Smooth muscle cell (in vitro differentiated cells): ENCODE results near the gene C11orf91. TPM values are rescaled to one million over a fixed set of nuclear protein-coding genes. Genes with fewer than 3 reads are reported as not detected.

ENCODE experiments used
- DNase-seq: peaks from one replicate; lab custom pipeline; 2025; ENCODE audit not compliant: unreplicated experiment; lab: John Stamatoyannopoulos, UW
- H2AFZ ChIP-seq: fragments of 200-600 bp; sonication (generic); 2 replicates; pipeline ENCODE4 v1.6.0; 2016; ENCODE audit warnings: antibody characterized with exemption, low read depth, mild to moderate bottlenecking
- H3F3A ChIP-seq: fragments of 200-600 bp; sonication (generic); 2 replicates; pipeline ENCODE4 v1.6.0; 2017; ENCODE audit warnings: antibody characterized with exemption, low read depth
- H3K27ac ChIP-seq: fragments of 200-600 bp; sonication (generic); 2 replicates; pipeline ENCODE4 v1.5.1; 2016; ENCODE audit warnings: low read depth, mild to moderate bottlenecking
- H3K27me3 ChIP-seq: fragments of 200-600 bp; sonication (generic); 2 replicates; pipeline ENCODE4 v1.6.1; 2016; ENCODE audit warnings: low read depth, mild to moderate bottlenecking
- H3K36me3 ChIP-seq: fragments of 200-600 bp; sonication (generic); 2 replicates; pipeline ENCODE4 v1.5.1; 2016; ENCODE audit warnings: low read depth
- H3K4me1 ChIP-seq: fragments of 200-600 bp; sonication (generic); 2 replicates; pipeline ENCODE4 v1.5.1; 2016; ENCODE audit warnings: low read depth
- H3K4me2 ChIP-seq: fragments of 200-600 bp; sonication (generic); 2 replicates; pipeline ENCODE4 v1.6.0; 2016; ENCODE audit warnings: mild to moderate bottlenecking
- H3K4me3 ChIP-seq: fragments of 200-600 bp; sonication (generic); 2 replicates; pipeline ENCODE4 v1.5.1; 2016; ENCODE audit warnings: mild to moderate bottlenecking
- H3K79me2 ChIP-seq: fragments of 200-600 bp; sonication (generic); 2 replicates; pipeline ENCODE4 v1.6.0; 2016; ENCODE audit warnings: low read depth, mild to moderate bottlenecking
- H3K9ac ChIP-seq: fragments of 200-600 bp; sonication (generic); 2 replicates; pipeline ENCODE4 v1.6.0; 2016; ENCODE audit warnings: low read depth
- H3K9me3 ChIP-seq: fragments of 200-600 bp; sonication (generic); replicated peaks from 2 replicates; pipeline ENCODE4 v1.5.1; 2016; ENCODE audit warnings: low read depth
- H4K20me1 ChIP-seq: fragments of 200-600 bp; sonication (generic); 2 replicates; pipeline ENCODE4 v1.6.0; 2016; ENCODE audit warnings: low read depth
- CTCF ChIP-seq: fragments of 200-600 bp; sonication (generic); IDR thresholded peaks from 2 replicates; pipeline ENCODE4 v1.5.1; 2017; ENCODE audit warnings: borderline replicate concordance, mild to moderate bottlenecking, antibody characterized with exemption; ENCODE audit not compliant: insufficient read depth, poor library complexity, severe bottlenecking
- WGBS: methylation state at CpG from one replicate; pipeline ENCODE4 v1.1.7; 2016; ENCODE audit warnings: low lambda C conversion rate; 5-methylcytosine and 5-hydroxymethylcytosine counted together
- polyA plus RNA-seq: library from polyadenylated mRNA; unstranded; fragments of >200 nt; fragmentation: Nextera tagmentation; extraction: Ambion mirVana; gene quantifications from 2 replicates; pipeline ENCODE4 v1.2.1, GENCODE V29; 2016
- total RNA-seq: library from RNA; depleted of rRNA; stranded (reverse); fragments of >200 nt; gene quantifications from 2 replicates; pipeline ENCODE4 v1.2.3, GENCODE V29; 2014

C11orf91 gene
- total and polyA plus RNA-seq, 2 experiments from 2014 or later: 0.57 TPM; not detected in 1

- 85% methylated on average over 6 of the region's 6 CpGs for WGBS
- no peak overlapping the region for H3K27ac ChIP-seq
- no peak overlapping the region for H3K4me3 ChIP-seq
- no peaks in the 10 kb centered on the region for H3K9me3 ChIP-seq
- H4K20me1 ChIP-seq: no peaks in the 10 kb centered on the region
- no peaks in the 10 kb centered on the region for H3K4me1 ChIP-seq
- H3K9ac ChIP-seq: no peak overlapping the region
- H3K27me3 ChIP-seq: no peaks in the 10 kb centered on the region
- TF ChIP-seq CTCF: no peak
- H3F3A ChIP-seq: no peaks in the 10 kb centered on the region
- no peaks in the 10 kb centered on the region for H3K36me3 ChIP-seq
- H3K79me2 ChIP-seq: no peaks in the 10 kb centered on the region
- H3K4me2 ChIP-seq: no peak overlapping the region
- H2AFZ ChIP-seq: no peak overlapping the region
- no peak for DNase-seq
Observed at GRCh38 chr11:33651990-33652389, 48.6 kb downstream of the C11orf91 start.

GRCh38 chr11:33651555-33651954, 49.1 kb downstream of the C11orf91 start:
- no peaks in the 10 kb centered on the region for H3K4me1 ChIP-seq
- H3K79me2 ChIP-seq: no peaks in the 10 kb centered on the region
- no peak for TF ChIP-seq CTCF
- no peaks in the 10 kb centered on the region for H3K36me3 ChIP-seq
- H3K27me3 ChIP-seq: no peaks in the 10 kb centered on the region
- no peak for DNase-seq
- no peak overlapping the region for H3K27ac ChIP-seq
- H3K9ac ChIP-seq: no peak overlapping the region
- no peak overlapping the region for H2AFZ ChIP-seq
- WGBS: 81% methylated on average over 3 of the region's 4 CpGs
- H3K4me2 ChIP-seq: no peak overlapping the region
- H3F3A ChIP-seq: no peaks in the 10 kb centered on the region
- no peaks in the 10 kb centered on the region for H3K9me3 ChIP-seq
- no peaks in the 10 kb centered on the region for H4K20me1 ChIP-seq
- no peak overlapping the region for H3K4me3 ChIP-seq

GRCh38 chr11:33649944-33650343, 50.7 kb downstream of the C11orf91 start:
- TF ChIP-seq CTCF: no peak
- Histone ChIP-seq H3K4me1 (no peaks in the 10 kb centered on the region), H3K79me2 (no peaks in the 10 kb centered on the region), H3K9me3 (no peaks in the 10 kb centered on the region), H3K27ac (no peak overlapping the region), H2AFZ (no peak overlapping the region), H3K27me3 (no peaks in the 10 kb centered on the region), H3F3A (no peaks in the 10 kb centered on the region), H3K4me2 (no peak overlapping the region), H3K4me3 (no peak overlapping the region), H4K20me1 (no peaks in the 10 kb centered on the region), H3K36me3 (no peaks in the 10 kb centered on the region), H3K9ac (no peak overlapping the region)
- 91% methylated on average over 4 of the region's 4 CpGs for WGBS
- no peak for DNase-seq

Other genes with a start within 250 kb of the C11orf91 start
- gene CD59, start 35.6 kb upstream of the C11orf91 start, total RNA-seq: 504 and 563 TPM in 2 replicates
- 291 and 418 TPM in 2 replicates for gene CD59, start 35.6 kb upstream of the C11orf91 start, polyA plus RNA-seq
- gene FBXO3, start 73.7 kb upstream of the C11orf91 start, total RNA-seq: 49.3 and 63.6 TPM in 2 replicates
- 28.8 and 38.5 TPM in 2 replicates for gene FBXO3, start 73.7 kb upstream of the C11orf91 start, polyA plus RNA-seq
- 1.8 and 2.7 TPM in 2 replicates for gene LMO2, start 191.2 kb upstream of the C11orf91 start, total RNA-seq
- gene LMO2, start 191.2 kb upstream of the C11orf91 start, polyA plus RNA-seq: 3.8 and 5.8 TPM in 2 replicates